NOMO-1 treated with dmso at 0.1 percent for 144 hours (cell line): Measurements from ENCODE around the gene VILL.
"Not testable (repeated sequence)": the region's sequence is repeated elsewhere in the genome, so short reads cannot be mapped to it uniquely, and the experiment has no call there.

ENCODE experiments used
- DNase-seq: peaks from one replicate; lab custom pipeline; 2025; ENCODE audit not compliant: unreplicated experiment; lab: John Stamatoyannopoulos, UW

Gene VILL

GRCh38 chr3:37985637-37986320 is 4.8 kb upstream of the VILL start:
- no peak for DNase-seq

DNA sequence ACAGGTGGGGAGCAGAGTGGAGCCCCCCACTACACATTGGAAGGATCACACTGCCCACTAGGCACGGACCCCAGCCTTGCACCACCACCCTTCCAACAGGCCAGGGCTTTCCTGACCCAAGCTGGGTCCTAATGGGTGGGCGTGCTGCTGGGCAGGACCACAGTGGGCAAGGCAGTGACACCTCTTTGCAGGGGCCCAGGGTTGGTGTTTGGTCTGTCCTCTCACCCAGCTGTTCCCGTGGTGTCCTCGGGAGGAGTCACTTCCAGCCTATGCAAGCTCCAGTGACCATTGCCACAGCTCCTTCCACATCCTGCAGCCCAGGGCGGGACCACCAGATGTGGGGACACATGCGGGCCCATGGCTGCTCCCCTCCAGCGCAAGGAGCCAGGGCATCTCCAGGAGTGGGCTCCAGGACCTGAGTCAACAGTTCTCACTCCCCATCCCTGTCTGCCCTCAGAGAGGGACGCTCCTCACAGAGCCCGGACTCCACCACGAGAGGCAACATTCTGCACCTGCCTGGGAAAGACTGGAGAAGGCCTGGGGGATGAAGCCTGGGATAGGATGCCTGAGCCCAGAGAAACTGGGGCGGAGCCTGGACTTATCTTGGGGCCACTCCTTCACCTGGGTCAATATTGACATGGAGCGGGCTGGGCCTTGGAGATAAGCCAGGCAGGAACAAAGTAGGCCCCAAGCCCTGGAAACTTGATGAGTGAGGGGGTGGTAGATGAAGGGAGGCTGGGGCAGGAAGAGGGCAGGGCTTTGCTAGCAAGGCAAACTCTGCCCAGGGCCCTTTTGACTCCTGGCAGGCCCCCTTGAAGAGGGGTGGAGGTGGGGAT is 3.9 kb upstream of the VILL start:
- DNase-seq: no peak

DNA sequence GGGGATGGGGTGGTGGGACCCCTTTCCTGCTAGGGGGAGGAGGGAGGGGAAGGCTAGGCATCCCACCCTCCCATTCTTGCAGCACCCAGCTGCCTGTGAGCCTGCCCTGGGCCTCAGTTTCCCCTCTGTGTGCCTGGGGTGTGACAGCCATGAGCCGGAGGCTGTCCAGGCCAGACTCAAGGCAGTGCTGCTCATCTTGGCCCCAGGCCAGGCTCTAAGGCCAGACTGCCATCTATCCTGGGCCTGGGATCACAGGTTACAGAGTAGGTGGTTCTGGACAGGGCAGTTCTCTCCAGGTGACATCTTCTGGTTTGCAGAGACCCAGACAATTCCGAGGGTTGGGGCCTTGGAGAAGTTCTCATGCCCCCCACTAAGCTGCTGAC is 3.3 kb upstream of the VILL start:
- DNase-seq: no peak

DNA sequence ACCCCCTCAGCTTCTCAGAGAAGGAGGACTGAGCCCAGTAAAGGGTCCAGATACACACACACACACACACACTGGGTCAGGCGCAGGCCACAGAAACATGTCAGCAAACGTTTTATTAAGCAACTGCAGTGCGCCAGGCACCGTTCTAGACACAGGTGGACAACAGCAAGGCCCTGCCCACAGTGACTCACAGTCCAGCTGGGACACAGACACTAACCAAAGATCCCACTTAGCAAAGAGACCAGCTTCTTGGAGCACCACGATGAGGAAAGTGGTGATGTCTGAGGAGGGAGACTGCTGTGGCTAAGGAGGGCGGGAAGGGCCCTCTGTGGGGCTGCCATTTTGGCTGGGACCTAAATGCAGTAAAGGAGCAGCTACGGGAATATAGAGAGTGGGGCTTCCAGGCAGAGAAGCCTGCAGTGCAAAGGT is 2.8 kb upstream of the VILL start:
- no peak for DNase-seq

DNA sequence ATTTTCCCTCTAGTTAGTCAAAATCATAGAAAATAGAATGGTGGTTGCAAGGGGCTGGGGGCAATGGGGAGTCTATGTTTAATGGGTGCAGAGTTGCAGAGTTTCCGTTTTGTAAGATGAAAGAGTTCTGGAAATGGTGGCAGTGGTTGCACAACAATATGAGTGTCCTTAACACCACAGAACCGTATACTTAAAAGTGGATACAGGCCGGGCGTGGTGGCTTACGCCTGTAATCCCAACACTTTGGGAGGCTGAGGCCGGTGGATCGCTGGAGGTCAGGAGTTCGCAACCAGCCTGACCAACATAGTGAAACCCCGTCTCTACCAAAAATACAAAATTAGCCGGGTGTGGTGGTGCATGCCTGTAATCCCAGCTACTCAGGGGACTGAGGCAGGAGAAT is 2.2 kb upstream of the VILL start:
- not testable (repeated sequence) for DNase-seq

DNA sequence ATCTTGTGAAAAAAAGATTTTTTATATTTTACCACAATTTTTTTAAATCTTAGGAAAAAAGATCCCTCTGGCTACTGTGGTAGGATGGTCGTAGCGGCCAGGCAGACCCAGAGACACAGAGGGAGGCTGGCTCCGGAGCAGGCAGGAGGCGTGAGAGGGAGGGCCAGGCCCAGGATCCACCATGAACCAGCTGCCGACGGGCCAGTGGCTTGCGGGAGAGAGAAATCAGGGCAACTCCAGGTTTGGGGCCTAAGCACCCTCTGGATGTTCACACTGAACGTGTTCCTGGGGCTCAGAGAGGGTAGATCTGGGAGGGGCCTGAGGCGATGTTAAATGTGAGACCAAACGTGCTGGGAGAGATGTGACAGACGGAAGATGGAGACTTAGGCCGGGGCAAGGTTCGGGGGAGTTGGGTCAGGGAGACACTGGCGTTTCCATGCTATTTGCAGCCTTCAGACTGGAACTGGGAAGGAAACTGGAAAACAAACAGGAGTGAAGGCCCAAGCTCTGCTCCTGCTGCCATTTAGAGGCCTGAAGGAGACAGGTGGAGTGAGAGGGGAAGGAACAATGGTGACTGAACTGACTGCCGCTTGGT is 1.6 kb upstream of the VILL start:
- DNase-seq: no peak

GRCh38 chr3:37989821-37990480 is 635 bp upstream of the VILL start:
- no peak for DNase-seq

GRCh38 chr3:37991109-37991508 is 523 bp downstream of the VILL start:
- no peak for DNase-seq

DNA sequence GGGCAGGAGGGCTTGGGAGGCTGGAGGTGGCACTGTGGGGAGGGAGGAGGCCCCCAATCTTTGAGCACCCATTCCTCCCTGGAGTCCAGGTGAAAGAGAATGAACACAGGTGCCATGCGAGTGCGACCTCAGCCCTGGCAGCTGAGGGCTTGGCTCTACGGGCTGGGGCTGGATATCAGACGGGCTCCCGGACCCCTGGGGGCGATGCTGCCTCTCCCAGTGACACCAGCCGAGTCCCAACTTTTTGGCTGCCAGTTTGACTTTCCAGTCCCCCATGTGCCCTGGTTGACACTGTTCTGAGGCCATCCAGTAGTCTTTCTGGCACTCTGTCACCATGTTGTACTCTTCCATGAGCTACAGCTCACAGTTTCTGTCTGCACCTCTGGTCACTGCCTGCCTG is 1.2 kb downstream of the VILL start:
- DNase-seq: no peak

DNA sequence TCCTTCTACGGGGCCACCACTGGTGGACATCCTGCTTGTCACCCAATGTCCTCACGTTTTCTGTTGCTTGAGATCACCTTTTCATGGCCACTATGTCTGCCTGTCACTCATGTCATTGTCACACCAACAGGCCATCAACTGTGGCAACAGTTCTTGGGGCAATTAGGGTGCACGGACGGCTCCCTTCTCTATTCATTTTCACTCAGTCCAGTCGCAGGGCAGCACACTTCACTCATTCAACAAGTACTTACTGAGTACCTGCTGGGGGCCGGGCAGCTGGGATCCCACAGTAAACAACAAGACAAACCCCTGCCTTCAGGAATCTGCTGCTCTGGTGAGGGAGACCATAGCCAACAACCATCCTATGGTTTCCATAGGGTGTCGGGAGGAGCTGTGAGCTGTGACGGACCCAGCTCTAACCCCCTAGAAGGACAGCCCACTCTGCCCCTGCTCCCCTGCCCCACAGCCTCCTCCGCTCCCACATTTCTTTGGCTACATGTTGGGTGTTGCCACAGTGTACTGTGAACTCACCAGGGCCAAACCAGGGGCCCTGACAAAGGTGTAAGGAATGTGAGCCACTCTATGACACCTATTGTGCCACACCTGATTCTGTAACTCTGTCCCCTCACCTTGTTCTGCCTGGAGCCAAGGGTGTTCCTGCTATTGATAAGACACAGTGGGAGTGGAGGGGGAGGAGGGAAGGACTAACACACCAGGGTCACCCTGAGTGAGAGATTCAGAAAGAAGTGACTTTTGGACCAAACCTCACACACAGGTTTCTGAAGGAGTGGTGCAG is 1.9 kb downstream of the VILL start:
- DNase-seq: no peak

DNA sequence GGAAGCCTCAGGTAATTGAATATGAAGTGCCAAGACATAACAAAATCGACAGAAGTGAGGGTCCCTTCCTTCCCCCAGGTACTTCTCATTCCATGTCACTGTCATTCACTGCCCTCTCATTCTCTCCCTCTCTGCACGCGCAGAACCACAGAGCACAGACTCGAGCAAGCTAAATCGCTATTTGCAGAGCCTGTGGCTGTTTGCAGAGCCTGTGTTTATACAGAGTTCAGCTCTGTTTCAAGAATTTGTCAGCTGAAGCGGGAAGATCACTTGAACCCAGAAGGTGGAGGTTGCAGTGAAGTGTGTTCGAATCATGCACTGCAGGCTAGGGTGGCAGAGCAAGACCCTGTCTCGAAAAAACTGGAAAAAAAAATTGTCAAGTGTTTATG is 2.5 kb downstream of the VILL start:
- no peak for DNase-seq

- DNase-seq: no peak
Measured at GRCh38 chr3:37993460-37993819, 2.9 kb downstream of the VILL start.

DNA sequence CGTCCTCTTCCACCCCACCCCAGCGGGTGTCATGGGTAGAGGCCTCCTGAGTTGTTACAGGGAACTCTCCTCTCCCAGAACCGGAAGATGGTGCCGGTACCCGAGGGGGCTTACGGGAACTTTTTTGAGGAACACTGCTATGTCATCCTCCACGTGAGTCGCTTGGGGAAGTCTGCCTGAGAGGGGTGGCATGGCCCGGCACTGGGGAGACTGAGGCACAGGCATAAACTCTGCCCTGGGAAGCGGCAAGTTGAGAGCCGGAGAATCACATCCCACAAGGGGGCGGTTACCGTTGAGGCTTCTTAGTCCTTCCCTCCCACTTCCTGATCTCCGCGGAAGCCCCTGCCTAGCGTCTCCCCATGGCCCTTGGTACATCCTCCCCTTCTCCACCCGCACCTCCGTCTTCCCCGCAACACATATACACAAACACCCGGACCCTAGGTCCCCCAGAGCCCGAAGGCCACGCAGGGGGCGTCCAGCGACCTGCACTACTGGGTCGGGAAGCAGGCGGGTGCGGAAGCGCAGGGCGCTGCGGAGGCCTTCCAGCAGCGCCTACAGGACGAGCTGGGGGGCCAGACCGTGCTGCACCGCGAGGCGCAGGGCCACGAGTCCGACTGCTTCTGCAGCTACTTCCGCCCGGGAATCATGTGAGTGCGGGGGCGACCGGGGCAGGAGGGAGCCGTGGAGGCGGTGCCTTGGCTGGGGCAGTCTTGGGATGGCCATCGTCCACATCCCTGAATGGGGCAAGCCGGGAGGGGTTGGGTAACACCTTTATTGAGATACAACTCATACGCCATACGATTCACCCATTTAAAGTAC is 3.4 kb downstream of the VILL start:
- peak; percentile 72 for DNase-seq

DNA sequence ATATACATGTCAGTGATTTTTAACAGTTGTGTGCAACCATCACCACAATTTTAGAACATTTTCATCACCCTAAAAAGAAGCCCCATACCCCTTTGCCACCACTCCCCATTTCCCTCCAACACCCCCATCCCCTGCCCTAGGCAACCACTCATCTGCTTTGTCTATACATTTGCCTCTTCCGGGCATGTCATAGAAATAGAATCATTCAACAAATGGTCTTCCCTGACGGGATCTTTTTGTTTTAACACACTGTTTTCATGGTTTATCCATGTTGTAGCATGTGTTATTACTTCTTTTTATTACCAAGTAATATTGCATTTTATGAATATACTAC is 4.0 kb downstream of the VILL start:
- no peak for DNase-seq

DNA sequence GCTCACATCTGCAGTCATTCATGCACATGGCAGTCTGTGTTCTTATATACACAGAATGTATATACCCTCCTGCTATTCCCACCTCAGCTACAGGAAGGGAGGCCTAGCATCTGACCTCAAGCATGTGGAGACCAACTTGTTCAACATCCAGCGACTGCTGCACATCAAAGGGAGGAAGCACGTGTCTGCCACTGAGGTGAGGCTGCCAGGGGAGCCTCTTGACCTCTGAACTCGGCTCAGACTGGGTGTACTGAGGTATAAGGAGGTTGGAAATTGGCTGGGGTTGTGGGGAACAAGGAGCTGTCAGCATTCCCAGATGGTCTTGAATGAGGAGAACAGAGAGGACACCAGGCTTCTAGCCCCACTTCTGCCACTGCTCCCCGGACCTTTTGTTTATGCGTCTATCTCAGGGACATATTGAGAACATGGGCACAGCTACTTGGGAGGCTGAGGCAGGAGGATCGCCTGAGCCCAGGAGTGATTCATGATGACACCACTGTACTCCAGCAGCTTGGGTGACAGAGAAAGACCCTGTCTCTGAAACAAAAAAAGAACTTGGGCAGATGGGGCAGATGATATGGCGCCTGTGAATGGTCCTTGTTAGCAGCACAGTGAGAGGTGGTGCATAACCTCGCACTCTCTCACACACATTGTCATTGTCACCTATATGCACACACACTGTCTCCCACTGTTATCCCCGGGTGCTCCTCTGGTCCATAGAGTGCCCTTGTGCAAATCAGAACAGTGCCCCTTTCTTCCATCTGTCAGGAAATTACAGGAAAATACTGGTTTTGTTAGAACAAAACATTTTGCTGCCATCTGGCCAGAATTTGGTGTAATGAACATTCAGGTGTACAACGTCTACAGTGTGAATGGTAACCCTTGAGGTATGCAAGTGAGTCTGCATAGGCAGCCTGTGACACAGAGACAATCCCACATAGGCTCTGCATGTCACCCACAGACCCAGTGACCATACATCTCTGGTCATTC is 5.4 kb downstream of the VILL start:
- DNase-seq: no peak

- peak; percentile 66 for DNase-seq
Measured at GRCh38 chr3:37996785-37997301, 6.3 kb downstream of the VILL start.

DNA sequence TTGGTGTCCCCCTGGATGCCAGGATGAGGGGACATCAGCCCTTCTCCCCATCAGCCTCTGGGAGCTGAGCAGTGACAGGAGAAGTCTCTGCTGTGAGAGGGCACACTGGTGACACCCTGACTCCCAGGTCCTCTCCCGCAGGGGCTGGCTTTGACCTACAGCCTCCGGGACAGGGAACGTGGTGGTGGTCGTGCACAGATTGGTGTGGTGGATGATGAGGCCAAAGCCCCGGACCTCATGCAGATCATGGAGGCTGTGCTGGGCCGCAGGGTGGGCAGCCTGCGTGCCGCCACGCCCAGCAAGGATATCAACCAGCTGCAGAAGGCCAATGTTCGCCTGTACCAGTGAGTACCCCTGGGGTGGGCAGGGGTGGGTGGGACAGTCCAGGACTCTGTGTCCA is 6.8 kb downstream of the VILL start:
- no peak for DNase-seq

GRCh38 chr3:37997791-37998370 is 7.3 kb downstream of the VILL start:
- no peak for DNase-seq
